Colonic mucosa (tissue), 4 donors: Measurements from ENCODE around the gene C10orf105. TPM values are rescaled to one million over a fixed set of nuclear protein-coding genes. Genes with fewer than 3 reads are reported as not detected.

Experiments used
- DNase-seq: peaks from one replicate; pipeline ENCODE4 v3.0.0-alpha.2; 2020
- H3K27ac ChIP-seq: fragments of 200-600 bp; one replicate; pipeline ENCODE4 v1.8.0; 2021
- H3K27me3 ChIP-seq: fragments of 200-600 bp; one replicate; pipeline ENCODE4 v1.8.0; 2021
- H3K36me3 ChIP-seq: fragments of 200-600 bp; one replicate; pipeline ENCODE4 v1.8.0; 2021
- H3K4me1 ChIP-seq: fragments of 200-600 bp; one replicate; pipeline ENCODE4 v1.8.0; 2021; ENCODE audit warnings: mild to moderate bottlenecking
- H3K4me3 ChIP-seq: fragments of 200-600 bp; one replicate; pipeline ENCODE4 v1.8.0; 2021
- H3K9ac ChIP-seq, 2 donors: one replicate each; pipeline ENCODE4 v1.7.0; 2013; ENCODE audit warnings: control low read depth in 2 of 2, low read depth in 2 of 2, low read length in 2 of 2
- H3K9me3 ChIP-seq: fragments of 200-600 bp; one replicate; pipeline ENCODE4 v1.8.0; 2021
- intact Hi-C: fragments of 100-400 bp; cut with DNase I; formaldehyde crosslinking; loops from one replicate; pipeline ENCODE4 v1.14.1; 2022
- total RNA-seq, 2 donors: library from RNA; stranded (reverse); fragmentation: NEBNext Ultra II Directional in 1 of 2; extraction: Animal tissue kit (Norgen Biotek cat#: 25700) in 1 of 2; gene quantifications; one replicate each; pipeline ENCODE4 v1.2.1, GENCODE V29; 2021
- TF ChIP-seq, protein P1 (sequence below): fragments of 200-600 bp; IDR thresholded peaks from one replicate; pipeline ENCODE4 v1.8.0; 2022; ENCODE audit warnings: antibody characterized with exemption, mild to moderate bottlenecking
- donor health status: healthy.
- donor health status: DM: no; HTN: no; CAD: no.
- donor health status: DM: no; HTN: no; CAD: no.

Gene C10orf105
- total RNA-seq, 2 donors from 2014 or later: 0.07 TPM; not detected in 1

DNA sequence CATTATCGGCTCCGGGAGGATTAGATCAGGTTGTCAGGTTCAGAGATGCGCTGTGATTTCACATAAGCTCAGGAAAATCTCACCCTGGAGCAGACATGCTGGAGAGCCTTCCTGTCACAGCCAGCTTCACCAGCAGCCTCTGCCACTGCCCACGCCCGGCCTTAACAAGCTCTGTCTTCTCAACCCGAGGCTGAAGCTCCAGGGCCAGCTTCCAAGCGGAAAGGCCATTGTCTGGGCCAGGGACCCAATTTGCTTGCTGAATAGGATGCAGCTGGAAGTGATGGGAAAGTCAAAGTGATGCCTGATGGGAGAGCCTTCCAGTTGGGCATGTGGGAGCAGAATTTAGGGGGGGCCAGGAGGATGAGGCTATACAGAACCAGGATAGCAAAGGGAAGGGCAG lies 36.3 kb downstream of the C10orf105 start:
- Histone ChIP-seq H3K27me3 (no peaks in the 10 kb centered on the region), H3K4me1 (no peaks in the 10 kb centered on the region), H3K9me3 (no peaks in the 10 kb centered on the region), H3K36me3 (no peaks in the 10 kb centered on the region), H3K4me3 (no peak overlapping the region), H3K9ac (no peak overlapping the region), H3K27ac (no peak overlapping the region)
- intact Hi-C loops: no loop called here
- DNase-seq: no peak
- TF ChIP-seq, protein P1, sequence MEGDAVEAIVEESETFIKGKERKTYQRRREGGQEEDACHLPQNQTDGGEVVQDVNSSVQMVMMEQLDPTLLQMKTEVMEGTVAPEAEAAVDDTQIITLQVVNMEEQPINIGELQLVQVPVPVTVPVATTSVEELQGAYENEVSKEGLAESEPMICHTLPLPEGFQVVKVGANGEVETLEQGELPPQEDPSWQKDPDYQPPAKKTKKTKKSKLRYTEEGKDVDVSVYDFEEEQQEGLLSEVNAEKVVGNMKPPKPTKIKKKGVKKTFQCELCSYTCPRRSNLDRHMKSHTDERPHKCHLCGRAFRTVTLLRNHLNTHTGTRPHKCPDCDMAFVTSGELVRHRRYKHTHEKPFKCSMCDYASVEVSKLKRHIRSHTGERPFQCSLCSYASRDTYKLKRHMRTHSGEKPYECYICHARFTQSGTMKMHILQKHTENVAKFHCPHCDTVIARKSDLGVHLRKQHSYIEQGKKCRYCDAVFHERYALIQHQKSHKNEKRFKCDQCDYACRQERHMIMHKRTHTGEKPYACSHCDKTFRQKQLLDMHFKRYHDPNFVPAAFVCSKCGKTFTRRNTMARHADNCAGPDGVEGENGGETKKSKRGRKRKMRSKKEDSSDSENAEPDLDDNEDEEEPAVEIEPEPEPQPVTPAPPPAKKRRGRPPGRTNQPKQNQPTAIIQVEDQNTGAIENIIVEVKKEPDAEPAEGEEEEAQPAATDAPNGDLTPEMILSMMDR: no peak

DNA sequence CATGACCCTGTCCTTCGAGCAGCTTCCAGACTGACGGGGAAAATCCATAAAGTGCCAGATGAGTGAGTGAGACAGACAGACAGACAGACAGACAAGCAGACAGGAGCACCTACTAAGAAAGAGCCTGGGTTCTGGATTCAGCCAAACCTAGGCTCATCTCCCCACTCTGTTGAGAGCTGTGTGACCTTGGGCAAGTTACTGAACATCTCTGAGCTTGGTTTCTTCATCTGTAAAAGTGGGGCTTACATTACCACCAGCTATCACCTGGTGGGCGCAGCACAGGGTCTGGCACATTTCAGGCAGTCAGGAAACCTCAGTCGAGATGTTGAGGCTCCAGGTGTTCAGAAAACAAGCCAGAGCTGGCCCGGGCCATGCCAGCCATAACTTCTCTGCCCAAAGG lies 37.6 kb downstream of the C10orf105 start:
- intact Hi-C loops: no loop called here
- no peak for DNase-seq
- Histone ChIP-seq H3K9me3 (no peaks in the 10 kb centered on the region), H3K4me1 (no peaks in the 10 kb centered on the region), H3K36me3 (no peaks in the 10 kb centered on the region), H3K27me3 (no peaks in the 10 kb centered on the region), H3K27ac (no peak overlapping the region), H3K9ac (no peak overlapping the region), H3K4me3 (no peak overlapping the region)
- TF ChIP-seq, protein P1: no peak

DNA sequence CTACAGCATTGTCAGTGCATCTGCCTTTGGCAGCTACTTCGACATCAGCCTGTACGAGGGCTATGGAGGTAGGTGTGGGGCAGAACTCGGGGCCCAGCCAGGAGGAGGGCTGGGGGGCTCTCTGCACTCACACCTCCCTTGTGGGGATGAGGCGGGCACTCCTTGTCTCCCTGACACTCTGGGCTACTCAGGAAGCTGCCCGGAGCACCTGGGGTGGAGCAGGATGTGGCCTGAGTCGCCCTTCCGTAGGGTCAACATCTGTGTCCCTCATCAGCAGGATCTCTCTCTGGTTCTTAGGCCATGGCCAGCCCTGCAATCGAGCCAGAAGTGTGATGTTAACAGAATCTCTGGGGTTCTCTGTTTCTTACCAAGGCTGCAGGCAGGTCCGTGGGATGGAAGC lies 40.2 kb downstream of the C10orf105 start:
- Histone ChIP-seq H3K36me3 (no peaks in the 10 kb centered on the region), H3K9me3 (no peaks in the 10 kb centered on the region), H3K27ac (no peak overlapping the region), H3K27me3 (no peaks in the 10 kb centered on the region), H3K9ac (no peak overlapping the region), H3K4me3 (no peak overlapping the region), H3K4me1 (no peaks in the 10 kb centered on the region)
- intact Hi-C loops: no loop called here
- TF ChIP-seq, protein P1: no peak
- no peak for DNase-seq

DNA sequence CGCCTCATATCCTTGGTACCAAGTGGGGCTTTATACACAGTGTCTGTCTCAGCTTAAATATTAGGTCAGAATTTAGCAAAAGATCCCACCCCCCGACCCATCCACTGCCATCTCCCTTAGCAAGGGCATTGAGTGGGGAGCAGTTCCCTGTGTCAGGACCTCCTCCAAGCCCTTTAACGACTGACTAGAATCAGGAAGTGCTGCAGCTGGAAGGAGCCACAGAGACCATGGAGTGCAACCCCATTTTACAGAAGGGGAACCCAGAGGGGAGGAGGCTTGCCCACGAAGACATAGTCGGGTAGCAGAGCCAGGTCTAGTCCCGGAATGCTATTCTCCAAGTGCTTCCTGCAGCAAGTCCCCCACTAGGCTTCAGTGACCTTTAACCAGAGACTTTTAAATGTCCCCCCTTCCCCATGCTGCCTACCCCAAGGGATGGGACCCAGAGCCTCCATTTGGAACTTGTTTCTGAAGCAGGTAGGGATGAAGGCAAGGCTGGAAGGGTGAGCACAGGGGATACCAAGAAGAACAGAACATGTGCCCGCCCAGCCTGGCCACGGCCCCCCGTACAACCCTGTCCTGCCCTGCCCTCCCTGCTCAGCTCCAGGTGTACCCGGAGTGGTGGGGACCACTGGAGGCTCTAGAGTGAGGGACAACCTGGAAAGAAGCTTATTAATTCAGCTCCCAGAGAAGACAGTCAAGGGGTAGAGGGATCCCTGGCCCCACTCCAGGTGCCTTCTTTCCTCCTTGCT lies 41.3 kb downstream of the C10orf105 start:
- Histone ChIP-seq H3K4me3 (no peak overlapping the region), H3K4me1 (no peaks in the 10 kb centered on the region), H3K9me3 (no peaks in the 10 kb centered on the region), H3K36me3 (no peaks in the 10 kb centered on the region), H3K27me3 (no peaks in the 10 kb centered on the region), H3K27ac (no peak overlapping the region), H3K9ac (no peak overlapping the region)
- intact Hi-C loops: no loop called here
- TF ChIP-seq, protein P1: no peak
- DNase-seq: no peak

DNA sequence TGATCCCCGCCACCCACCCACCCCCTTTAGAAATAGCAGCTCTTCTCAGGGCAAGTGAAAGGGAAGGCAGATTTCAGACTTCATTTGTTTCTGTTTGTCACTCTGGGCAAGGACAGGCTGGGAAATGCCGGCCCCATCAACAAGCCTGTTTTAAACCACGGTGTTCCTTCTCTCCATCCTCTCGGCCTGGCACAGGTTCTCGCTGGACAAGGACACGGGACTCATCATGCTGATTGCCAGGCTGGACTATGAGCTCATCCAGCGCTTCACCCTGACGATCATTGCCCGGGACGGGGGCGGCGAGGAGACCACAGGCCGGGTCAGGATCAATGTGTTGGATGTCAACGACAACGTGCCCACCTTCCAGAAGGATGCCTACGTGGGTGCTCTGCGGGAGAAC lies 42.3 kb downstream of the C10orf105 start:
- TF ChIP-seq, protein P1: no peak
- Histone ChIP-seq H3K9me3 (no peaks in the 10 kb centered on the region), H3K27me3 (no peaks in the 10 kb centered on the region), H3K4me3 (no peak overlapping the region), H3K4me1 (no peaks in the 10 kb centered on the region), H3K36me3 (no peaks in the 10 kb centered on the region), H3K27ac (no peak overlapping the region), H3K9ac (no peak overlapping the region)
- DNase-seq: no peak
- intact Hi-C loops: no loop called here
